Neural progenitor cell (in vitro differentiated cells): Measurements from ENCODE around the gene AFF3. TPM values are rescaled to one million over a fixed set of nuclear protein-coding genes. Genes with fewer than 3 reads are reported as not detected.

Experiments used
- DNase-seq: peaks from one replicate; pipeline ENCODE4 v3.0.0-alpha.2; 2016; ENCODE audit warnings: low spot score
- H2AFZ ChIP-seq: fragments of 200-600 bp; sonication (generic); replicated peaks from 2 replicates; pipeline ENCODE4 v1.6.1; 2016; ENCODE audit warnings: antibody characterized with exemption
- H3F3A ChIP-seq: fragments of 200-600 bp; sonication (generic); 2 replicates; pipeline ENCODE4 v1.6.1; 2016; ENCODE audit warnings: antibody characterized with exemption, low read depth
- H3K27ac ChIP-seq: fragments of 200-600 bp; sonication (generic); 2 replicates; pipeline ENCODE4 v1.5.1; 2016; ENCODE audit warnings: mild to moderate bottlenecking
- H3K27me3 ChIP-seq: fragments of 200-600 bp; sonication (generic); 2 replicates; pipeline ENCODE4 v1.6.1; 2016; ENCODE audit warnings: mild to moderate bottlenecking, moderate library complexity
- H3K36me3 ChIP-seq: fragments of 200-600 bp; sonication (generic); 2 replicates; pipeline ENCODE4 v1.5.1; 2016
- H3K4me1 ChIP-seq: fragments of 200-600 bp; sonication (generic); 2 replicates; pipeline ENCODE4 v1.6.1; 2016; ENCODE audit warnings: mixed run types
- H3K4me2 ChIP-seq: fragments of 200-600 bp; sonication (generic); 2 replicates; pipeline ENCODE4 v1.6.1; 2016
- H3K4me3 ChIP-seq: fragments of 200-600 bp; sonication (generic); 2 replicates; pipeline ENCODE4 v1.5.1; 2016
- H3K79me2 ChIP-seq: fragments of 200-600 bp; sonication (generic); 2 replicates; pipeline ENCODE4 v1.6.1; 2016; ENCODE audit warnings: low read depth
- H3K9ac ChIP-seq: fragments of 200-600 bp; sonication (generic); 2 replicates; pipeline ENCODE4 v1.6.1; 2016
- H3K9me3 ChIP-seq: fragments of 200-600 bp; sonication (generic); 2 replicates; pipeline ENCODE4 v1.5.1; 2016; ENCODE audit warnings: low read depth
- H4K20me1 ChIP-seq: fragments of 200-600 bp; sonication (generic); 2 replicates; pipeline ENCODE4 v1.6.1; 2016; ENCODE audit warnings: low read depth
- H3K27ac Mint-ChIP-seq: 3 replicates; pipeline ENCODE4 v1.8.0; 2021; ENCODE audit warnings: mixed read lengths
- H3K27me3 Mint-ChIP-seq: 2 replicates; pipeline ENCODE4 v1.8.0; 2022; ENCODE audit warnings: low read depth, mild to moderate bottlenecking, inconsistent platforms, moderate library complexity, mixed read lengths; ENCODE audit not compliant: insufficient read depth
- H3K36me3 Mint-ChIP-seq: 3 replicates; pipeline ENCODE4 v1.8.0; 2021; ENCODE audit warnings: mixed read lengths
- H3K4me1 Mint-ChIP-seq: 3 replicates; pipeline ENCODE4 v1.8.0; 2021; ENCODE audit warnings: mixed read lengths
- H3K4me3 Mint-ChIP-seq: 3 replicates; pipeline ENCODE4 v1.8.0; 2021; ENCODE audit warnings: mild to moderate bottlenecking, moderate library complexity, mixed read lengths
- H3K9me3 Mint-ChIP-seq: 3 replicates; pipeline ENCODE4 v1.8.0; 2020; ENCODE audit warnings: mixed read lengths
- EZH2 ChIP-seq: fragments of 200-600 bp; sonication (generic); IDR thresholded peaks from 2 replicates; pipeline ENCODE4 v1.6.1; 2017; ENCODE audit warnings: antibody characterized with exemption, mild to moderate bottlenecking, moderate library complexity
- EZH2phosphoT487 ChIP-seq: fragments of 200-600 bp; sonication (generic); IDR thresholded peaks from 2 replicates; pipeline ENCODE4 v1.6.1; 2017; ENCODE audit warnings: antibody characterized with exemption
- total RNA-seq: library from RNA; depleted of rRNA; stranded (reverse); fragments of >200 nt; gene quantifications from 2 replicates; pipeline ENCODE4 v1.2.3, GENCODE V29; 2015; ENCODE audit warnings: low replicate concordance
- TF ChIP-seq, protein P1 (sequence below): fragments of 200-600 bp; sonication (generic); IDR thresholded peaks from 2 replicates; pipeline ENCODE4 v1.5.1; 2017; ENCODE audit warnings: antibody characterized with exemption, mild to moderate bottlenecking

The AFF3 gene
- total RNA-seq, 1 donor from 2014 or later = 0.26 TPM

DNA sequence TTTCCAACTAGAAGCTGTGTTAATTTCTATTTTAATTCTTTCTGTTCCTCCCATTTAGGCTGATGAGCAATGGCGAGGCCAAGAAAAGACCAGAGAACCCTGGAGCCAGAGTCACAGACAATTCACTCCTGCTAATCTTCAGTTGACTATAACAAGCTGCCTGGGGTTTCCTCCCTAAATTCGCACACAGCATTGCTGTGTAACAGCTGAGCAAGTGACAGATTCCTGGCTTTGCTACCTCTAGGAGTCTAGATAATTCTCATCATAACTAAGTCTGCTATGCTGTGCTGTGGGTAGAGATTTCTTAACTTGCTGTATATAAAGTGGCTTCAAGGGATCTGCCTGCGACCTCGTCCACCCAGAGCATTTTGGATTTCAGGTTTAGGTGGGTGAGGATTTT, 521.3 kb downstream of the AFF3 start:
- no peak overlapping the region for H3K27ac Mint-ChIP-seq
- no peaks in the 10 kb centered on the region for H3F3A ChIP-seq
- H3K36me3 Mint-ChIP-seq = no peaks in the 10 kb centered on the region
- H3K4me2 ChIP-seq = no peak overlapping the region
- H3K4me3 Mint-ChIP-seq = no peak overlapping the region
- H3K27me3 Mint-ChIP-seq = no peaks in the 10 kb centered on the region
- H3K79me2 ChIP-seq = no peaks in the 10 kb centered on the region
- DNase-seq = no peak
- no peaks in the 10 kb centered on the region for H3K9me3 Mint-ChIP-seq
- no peaks in the 10 kb centered on the region for H3K9me3 ChIP-seq
- no peak overlapping the region for H3K9ac ChIP-seq
- no peaks in the 10 kb centered on the region for H3K27me3 ChIP-seq
- no peak for TF ChIP-seq EZH2
- no peak for TF ChIP-seq EZH2phosphoT487
- TF ChIP-seq, protein P1, sequence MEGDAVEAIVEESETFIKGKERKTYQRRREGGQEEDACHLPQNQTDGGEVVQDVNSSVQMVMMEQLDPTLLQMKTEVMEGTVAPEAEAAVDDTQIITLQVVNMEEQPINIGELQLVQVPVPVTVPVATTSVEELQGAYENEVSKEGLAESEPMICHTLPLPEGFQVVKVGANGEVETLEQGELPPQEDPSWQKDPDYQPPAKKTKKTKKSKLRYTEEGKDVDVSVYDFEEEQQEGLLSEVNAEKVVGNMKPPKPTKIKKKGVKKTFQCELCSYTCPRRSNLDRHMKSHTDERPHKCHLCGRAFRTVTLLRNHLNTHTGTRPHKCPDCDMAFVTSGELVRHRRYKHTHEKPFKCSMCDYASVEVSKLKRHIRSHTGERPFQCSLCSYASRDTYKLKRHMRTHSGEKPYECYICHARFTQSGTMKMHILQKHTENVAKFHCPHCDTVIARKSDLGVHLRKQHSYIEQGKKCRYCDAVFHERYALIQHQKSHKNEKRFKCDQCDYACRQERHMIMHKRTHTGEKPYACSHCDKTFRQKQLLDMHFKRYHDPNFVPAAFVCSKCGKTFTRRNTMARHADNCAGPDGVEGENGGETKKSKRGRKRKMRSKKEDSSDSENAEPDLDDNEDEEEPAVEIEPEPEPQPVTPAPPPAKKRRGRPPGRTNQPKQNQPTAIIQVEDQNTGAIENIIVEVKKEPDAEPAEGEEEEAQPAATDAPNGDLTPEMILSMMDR = no peak
- no peaks in the 10 kb centered on the region for H4K20me1 ChIP-seq
- H3K4me1 Mint-ChIP-seq = peaks cover 12% of the 10 kb centered on the region
- no peak overlapping the region for H3K27ac ChIP-seq
- H3K36me3 ChIP-seq = no peaks in the 10 kb centered on the region
- H3K4me1 ChIP-seq = no peaks in the 10 kb centered on the region
- no peak overlapping the region for H2AFZ ChIP-seq
- H3K4me3 ChIP-seq = no peak overlapping the region

DNA sequence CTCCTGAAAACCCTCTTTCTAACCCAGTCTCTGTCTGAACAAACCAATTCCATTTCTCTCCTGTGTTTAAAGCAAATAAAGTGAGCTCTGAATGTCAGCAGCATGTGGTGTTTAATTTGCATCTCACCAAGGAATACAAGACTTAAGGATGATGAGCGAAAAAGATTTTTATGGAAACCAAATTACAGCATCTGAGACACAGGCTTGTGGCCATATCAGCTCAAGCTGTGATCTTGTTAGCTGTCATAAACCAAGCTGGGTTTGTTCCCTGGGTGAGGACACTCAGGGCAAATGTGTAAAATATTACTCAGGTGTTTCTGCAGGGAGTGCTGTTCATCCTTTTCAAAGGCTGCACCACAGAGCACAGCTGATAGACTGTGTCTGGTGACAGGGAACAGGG, 523.2 kb downstream of the AFF3 start:
- TF ChIP-seq EZH2 = no peak
- no peak for TF ChIP-seq EZH2phosphoT487
- TF ChIP-seq, protein P1 = no peak

DNA sequence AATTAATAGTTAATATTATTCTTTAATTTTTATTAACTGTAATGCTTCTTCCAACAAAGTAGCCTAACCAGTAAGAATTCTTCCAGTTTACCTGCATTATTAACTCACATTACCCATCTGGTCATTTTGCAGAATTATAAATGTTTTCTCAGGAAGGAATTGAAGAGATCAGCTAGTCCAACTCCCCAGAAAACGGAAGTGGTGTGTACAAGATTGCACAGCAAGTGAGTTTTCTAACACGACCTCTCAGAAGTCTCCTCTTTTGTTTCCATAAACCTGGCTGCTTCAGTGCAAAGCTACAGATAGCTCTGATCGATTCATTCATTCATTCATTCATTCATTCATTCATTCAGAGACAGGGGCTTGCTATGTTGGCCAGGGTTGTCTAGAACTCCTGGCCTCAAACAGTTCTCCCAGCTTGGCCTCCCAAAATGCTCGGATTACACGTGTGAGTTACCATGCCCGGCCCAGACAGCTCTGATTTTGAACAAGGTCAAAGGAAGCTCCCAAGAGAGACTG, 523.8 kb downstream of the AFF3 start:
- Histone ChIP-seq H3K4me3 (no peak overlapping the region), H3K27ac (no peak overlapping the region), H3K4me1 (no peaks in the 10 kb centered on the region), H3K27me3 (no peaks in the 10 kb centered on the region), H3K9me3 (no peaks in the 10 kb centered on the region), H3K36me3 (no peaks in the 10 kb centered on the region), H3K4me2 (no peak overlapping the region), H3K9ac (no peak overlapping the region), H4K20me1 (no peaks in the 10 kb centered on the region), H2AFZ (no peak overlapping the region), H3K79me2 (no peaks in the 10 kb centered on the region), H3F3A (no peaks in the 10 kb centered on the region)
- Mint-ChIP-seq H3K36me3 (no peaks in the 10 kb centered on the region), H3K4me3 (no peak overlapping the region), H3K4me1 (peaks cover 12% of the 10 kb centered on the region), H3K9me3 (no peaks in the 10 kb centered on the region), H3K27ac (no peak overlapping the region), H3K27me3 (peaks cover 2% of the 10 kb centered on the region)
- TF ChIP-seq EZH2 (no peak), EZH2phosphoT487 (no peak)
- TF ChIP-seq, protein P1 = no peak
- no peak for DNase-seq

More for the DNA sequence above, 523.2 kb downstream of the AFF3 start:
- Histone ChIP-seq H3K4me2 (no peak overlapping the region), H3K4me1 (no peaks in the 10 kb centered on the region), H3K27me3 (no peaks in the 10 kb centered on the region), H4K20me1 (no peaks in the 10 kb centered on the region), H3K79me2 (no peaks in the 10 kb centered on the region), H3K27ac (no peak overlapping the region), H3K9ac (no peak overlapping the region), H2AFZ (no peak overlapping the region), H3K9me3 (no peaks in the 10 kb centered on the region), H3K4me3 (no peak overlapping the region), H3F3A (no peaks in the 10 kb centered on the region), H3K36me3 (no peaks in the 10 kb centered on the region)
- peaks cover 2% of the 10 kb centered on the region for H3K27me3 Mint-ChIP-seq
- no peak overlapping the region for H3K27ac Mint-ChIP-seq
- H3K36me3 Mint-ChIP-seq = no peaks in the 10 kb centered on the region
- H3K4me1 Mint-ChIP-seq = peaks cover 12% of the 10 kb centered on the region
- H3K9me3 Mint-ChIP-seq = no peaks in the 10 kb centered on the region
- no peak overlapping the region for H3K4me3 Mint-ChIP-seq
- DNase-seq = no peak
